K562 (cell line): Measurements from ENCODE around the gene ZC3H7B.

Source experiments
- ZKSCAN1 ChIP-seq: fragments of 150-350 bp; IDR thresholded peaks from 2 replicates; pipeline ENCODE4 v1.6.1; 2016; ENCODE audit warnings: low read depth, low read length
- TF ChIP-seq, protein P1 (sequence below): fragments of 250-450 bp; sonication (Bioruptor Pico); IDR thresholded peaks from 2 replicates; pipeline ENCODE4 v1.5.0; 2022; ENCODE audit warnings: mild to moderate bottlenecking

DNA sequence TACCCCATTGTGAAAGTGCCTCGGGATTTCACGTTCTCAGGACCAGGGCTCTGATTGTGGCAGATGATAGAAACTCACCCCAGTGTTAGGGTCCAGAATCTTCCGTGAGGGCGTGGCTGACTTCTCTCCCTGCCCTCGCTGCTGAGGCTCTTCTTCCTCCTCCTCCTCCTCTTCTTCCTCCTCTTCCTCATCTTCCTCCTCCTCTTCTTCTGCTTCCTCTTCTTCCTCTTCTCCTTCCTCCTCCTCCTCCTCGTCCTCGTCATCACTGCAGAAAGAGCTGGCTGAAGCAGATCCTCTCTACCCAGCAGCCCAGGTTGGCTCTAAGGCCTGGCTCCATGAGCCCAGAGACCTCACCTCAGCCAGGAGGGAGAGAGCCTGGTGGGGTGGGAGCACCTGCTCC lies 47.1 kb upstream of the ZC3H7B start:
- TF ChIP-seq, protein P1, sequence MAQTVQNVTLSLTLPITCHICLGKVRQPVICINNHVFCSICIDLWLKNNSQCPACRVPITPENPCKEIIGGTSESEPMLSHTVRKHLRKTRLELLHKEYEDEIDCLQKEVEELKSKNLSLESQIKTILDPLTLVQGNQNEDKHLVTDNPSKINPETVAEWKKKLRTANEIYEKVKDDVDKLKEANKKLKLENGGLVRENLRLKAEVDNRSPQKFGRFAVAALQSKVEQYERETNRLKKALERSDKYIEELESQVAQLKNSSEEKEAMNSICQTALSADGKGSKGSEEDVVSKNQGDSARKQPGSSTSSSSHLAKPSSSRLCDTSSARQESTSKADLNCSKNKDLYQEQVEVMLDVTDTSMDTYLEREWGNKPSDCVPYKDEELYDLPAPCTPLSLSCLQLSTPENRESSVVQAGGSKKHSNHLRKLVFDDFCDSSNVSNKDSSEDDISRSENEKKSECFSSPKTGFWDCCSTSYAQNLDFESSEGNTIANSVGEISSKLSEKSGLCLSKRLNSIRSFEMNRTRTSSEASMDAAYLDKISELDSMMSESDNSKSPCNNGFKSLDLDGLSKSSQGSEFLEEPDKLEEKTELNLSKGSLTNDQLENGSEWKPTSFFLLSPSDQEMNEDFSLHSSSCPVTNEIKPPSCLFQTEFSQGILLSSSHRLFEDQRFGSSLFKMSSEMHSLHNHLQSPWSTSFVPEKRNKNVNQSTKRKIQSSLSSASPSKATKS: no peak
- no peak for TF ChIP-seq ZKSCAN1
